ENCODE measurements around the gene GPR183. TPM values are rescaled to one million over a fixed set of nuclear protein-coding genes. Genes with fewer than 3 reads are reported as not detected.

GPR183 gene
- total and polyA plus RNA-seq, 10 of the 15 experiments (the other 5 are each of a cell fraction or from before 2014, with no cell fraction given) = 134 to 669 (median 225) TPM

DNA sequence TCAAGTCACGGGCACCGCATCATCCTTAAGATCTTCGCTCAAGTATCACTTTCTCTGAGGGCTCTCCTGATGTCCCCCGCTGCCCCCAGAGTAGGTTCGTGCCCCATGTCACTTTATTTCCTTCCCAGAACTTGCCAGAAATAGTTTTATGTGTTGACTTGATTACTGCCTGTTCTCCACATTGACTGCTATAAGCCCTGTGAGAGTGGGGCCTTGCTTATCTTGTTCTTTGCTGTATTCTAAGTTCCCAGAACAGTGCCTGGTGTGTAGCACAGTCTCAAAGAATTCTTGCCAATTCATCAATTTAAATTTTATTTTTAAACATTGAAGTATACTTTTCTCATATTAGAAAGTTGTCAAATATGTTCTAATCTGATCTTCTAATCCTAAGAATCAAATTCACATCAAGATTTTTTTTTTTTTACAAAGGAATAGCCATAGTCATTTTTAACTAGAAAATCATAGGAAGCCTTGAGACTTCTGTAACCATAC lies 32.1 kb upstream of the GPR183 start:
- DNase-seq (ENCODE audit: low read depth, low spot score) = no peak
- H2AFZ ChIP-seq (ENCODE audit: control insufficient read depth, low read depth, low read length) = no peak overlapping the region
- 0 out of 2 replicates have a peak, but pooled peaks cover 5% of the 10 kb centered on the region for H3K4me1 ChIP-seq (ENCODE audit: control insufficient read depth, insufficient read depth, low read length)
- H3K36me3 ChIP-seq (ENCODE audit: control insufficient read depth in 2 of 2, insufficient read depth in 2 of 2, low read length in 1 of 2) = peaks cover 0 to 2% of the 10 kb centered on the region in 2 experiments; a peak in 3 of 4 replicates
- no peak overlapping the region for H3K4me3 ChIP-seq
- WGBS (ENCODE audit: insufficient coverage, insufficient replicate concordance, low lambda C conversion rate, missing lambda C conversion rate) = 75% methylated on average over 5 of the region's 5 CpGs
- H3K9ac ChIP-seq (ENCODE audit: control insufficient read depth, insufficient read depth, low read length) = no peak overlapping the region
- CTCF ChIA-PET = interaction anchor here (1.6 kb wide), 1 partner anchor 70 kb away, joined by 6 read pairs; no protein-coding TSS in a partner anchor
- POLR2A ChIA-PET = interaction anchor here (1.3 kb wide), 2 partner anchors 9 to 12 kb away, joined by 3 to 5 read pairs; no protein-coding TSS in a partner anchor
- no peak for ATAC-seq
- no peaks in the 10 kb centered on the region for H3K79me2 ChIP-seq (ENCODE audit: control insufficient read depth, insufficient read depth, low read length)
- no peaks in the 10 kb centered on the region for H4K20me1 ChIP-seq (ENCODE audit: control insufficient read depth, insufficient read depth)
- SMC1A ChIA-PET (ENCODE audit: uncharacterized antibody, unreplicated experiment) = interaction anchor here (0.9 to 1.6 kb wide), 6 partner anchors 8 to 98 kb away, joined by 3 to 7 read pairs (median 3); no protein-coding TSS in a partner anchor
- no TSS peak for BruUV-seq (replicated peaks)
- in situ Hi-C loops (cut with MboI) (no loop called here), intact Hi-C loops (cut with micrococcal nuclease; ENCODE audit: unreplicated experiment) (no loop called here)
- TF ChIP-seq NR2F1 (conservative IDR thresholded peaks at IDR 0.05) (no peak), NFXL1 (IDR thresholded peaks at IDR 0.05; ENCODE audit: borderline replicate concordance) (no peak), NR2C1 (IDR thresholded peaks at IDR 0.05) (no peak), CEBPB (IDR thresholded peaks at IDR 0.05; ENCODE audit: borderline replicate concordance in 1 of 2, low read depth in 2 of 2, low read length in 2 of 2) (no peak)
- H3K27ac ChIP-seq (ENCODE audit: control insufficient read depth, insufficient read depth) = no peak overlapping the region
- FAIRE-seq = no peak
- H3K4me2 ChIP-seq (ENCODE audit: control insufficient read depth, insufficient read depth) = no peak overlapping the region
- H3K27me3 ChIP-seq (replicated peaks in 1 of 2; ENCODE audit: control insufficient read depth in 2 of 2, insufficient read depth in 2 of 2, low read length in 1 of 2) = no peaks in the 10 kb centered on the region
- H3K9me3 ChIP-seq (replicated peaks; ENCODE audit: control insufficient read depth, insufficient read depth, low read length) = no peaks in the 10 kb centered on the region
- RAD21 ChIA-PET (ENCODE audit: unreplicated experiment) = no interaction called here

DNA sequence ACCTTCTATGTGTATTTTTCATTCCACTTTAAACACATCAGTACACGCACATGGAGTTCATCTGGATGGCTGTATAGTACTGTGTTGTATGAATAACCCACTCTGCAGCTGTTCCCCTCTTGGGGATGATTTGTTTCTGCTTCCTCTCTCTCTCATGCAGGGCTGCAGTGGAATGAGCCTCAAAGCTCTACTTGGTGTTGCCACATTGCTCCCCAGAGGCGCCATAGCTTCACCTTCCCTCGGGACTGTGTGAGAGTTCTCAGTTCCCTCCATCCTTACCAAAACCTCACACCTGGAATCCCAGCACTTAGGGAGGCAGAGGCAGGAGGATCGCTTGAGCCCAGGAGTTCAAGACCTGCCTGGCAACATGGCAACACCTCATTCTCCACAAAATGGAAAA lies 28.4 kb upstream of the GPR183 start:
- Histone ChIP-seq H3K4me2 (ENCODE audit: control insufficient read depth, insufficient read depth) (peak overlapping the region; percentile 1; the same call in 1 of the 2 replicates), H3K9me3 (replicated peaks; ENCODE audit: control insufficient read depth, insufficient read depth, low read length) (no peaks in the 10 kb centered on the region), H2AFZ (ENCODE audit: control insufficient read depth, low read depth, low read length) (no peak overlapping the region), H3K27ac (ENCODE audit: control insufficient read depth, insufficient read depth) (no peak overlapping the region), H3K9ac (ENCODE audit: control insufficient read depth, insufficient read depth, low read length) (no peak overlapping the region), H3K27me3 (replicated peaks in 1 of 2; ENCODE audit: control insufficient read depth in 2 of 2, insufficient read depth in 2 of 2, low read length in 1 of 2) (no peaks in the 10 kb centered on the region), H3K4me3 (no peak overlapping the region), H3K4me1 (ENCODE audit: control insufficient read depth, insufficient read depth, low read length) (peaks cover 22% of the 10 kb centered on the region), H3K36me3 (ENCODE audit: control insufficient read depth in 2 of 2, insufficient read depth in 2 of 2, low read length in 1 of 2) (no peaks in the 10 kb centered on the region; a peak in 1 of 4 replicates), H3K79me2 (ENCODE audit: control insufficient read depth, insufficient read depth, low read length) (peaks cover 3% of the 10 kb centered on the region), H4K20me1 (ENCODE audit: control insufficient read depth, insufficient read depth) (no peaks in the 10 kb centered on the region)
- ChIA-PET SMC1A (ENCODE audit: uncharacterized antibody, unreplicated experiment) (interaction anchor here (1.3 to 8.6 kb wide), 19 partner anchors 8 to 100 kb away, joined by 3 to 118 read pairs (median 9); partner anchors contain the start of gene GPR183), CTCF (interaction anchor here (0.7 to 3.4 kb wide), 22 partner anchors 8 to 100 kb away, joined by 3 to 28 read pairs (median 6); partner anchors contain the start of gene GPR183), POLR2A (interaction anchor here (0.6 to 3.0 kb wide), 14 partner anchors 8 to 63 kb away, joined by 3 to 24 read pairs (median 4); partner anchors contain the start of gene GPR183), RAD21 (ENCODE audit: unreplicated experiment) (interaction anchor here (0.6 to 8.6 kb wide), 20 partner anchors 11 to 170 kb away, joined by 3 to 126 read pairs (median 6); partner anchors contain the start of gene GPR183)
- FAIRE-seq = peak; percentile 93
- WGBS (ENCODE audit: insufficient coverage, insufficient replicate concordance, low lambda C conversion rate, missing lambda C conversion rate) = 18% methylated on average over 4 of the region's 4 CpGs
- ATAC-seq = peak; percentile 80
- intact Hi-C loops (cut with micrococcal nuclease; ENCODE audit: unreplicated experiment) (no loop called here), in situ Hi-C loops (cut with MboI) (no loop called here)
- no TSS peak for BruUV-seq (replicated peaks)
- DNase-seq (ENCODE audit: low read depth, low spot score) = peak; percentile 78
- TF ChIP-seq NFYB (IDR thresholded peaks at IDR 0.05; ENCODE audit: insufficient read depth, low read depth, low read length) (no peak), ZBED1 (IDR thresholded peaks at IDR 0.05; ENCODE audit: borderline replicate concordance) (no peak), JUND (IDR thresholded peaks at IDR 0.05; ENCODE audit: low read depth, low read length) (no peak), NRF1 (conservative IDR thresholded peaks at IDR 0.05; ENCODE audit: low read depth, low read length) (no peak), RCOR1 (conservative IDR thresholded peaks at IDR 0.05; ENCODE audit: low read depth, low read length) (no peak), SIN3A (IDR thresholded peaks at IDR 0.05; ENCODE audit: low read depth, low read length) (no peak), TCF7 (IDR thresholded peaks at IDR 0.05; ENCODE audit: borderline replicate concordance) (no peak), RAD21 (IDR thresholded peaks at IDR 0.05; ENCODE audit: insufficient read depth, low read depth, low read length) (peak; percentile 46), POLR2AphosphoS5 (IDR thresholded peaks at IDR 0.05; ENCODE audit: low read length) (peak; percentile 49; the same call in 1 of the 2 replicates), SMAD1 (IDR thresholded peaks at IDR 0.05; ENCODE audit: low read depth, partially characterized antibody) (peak; percentile 44)
- TF ChIP-seq, protein P1, sequence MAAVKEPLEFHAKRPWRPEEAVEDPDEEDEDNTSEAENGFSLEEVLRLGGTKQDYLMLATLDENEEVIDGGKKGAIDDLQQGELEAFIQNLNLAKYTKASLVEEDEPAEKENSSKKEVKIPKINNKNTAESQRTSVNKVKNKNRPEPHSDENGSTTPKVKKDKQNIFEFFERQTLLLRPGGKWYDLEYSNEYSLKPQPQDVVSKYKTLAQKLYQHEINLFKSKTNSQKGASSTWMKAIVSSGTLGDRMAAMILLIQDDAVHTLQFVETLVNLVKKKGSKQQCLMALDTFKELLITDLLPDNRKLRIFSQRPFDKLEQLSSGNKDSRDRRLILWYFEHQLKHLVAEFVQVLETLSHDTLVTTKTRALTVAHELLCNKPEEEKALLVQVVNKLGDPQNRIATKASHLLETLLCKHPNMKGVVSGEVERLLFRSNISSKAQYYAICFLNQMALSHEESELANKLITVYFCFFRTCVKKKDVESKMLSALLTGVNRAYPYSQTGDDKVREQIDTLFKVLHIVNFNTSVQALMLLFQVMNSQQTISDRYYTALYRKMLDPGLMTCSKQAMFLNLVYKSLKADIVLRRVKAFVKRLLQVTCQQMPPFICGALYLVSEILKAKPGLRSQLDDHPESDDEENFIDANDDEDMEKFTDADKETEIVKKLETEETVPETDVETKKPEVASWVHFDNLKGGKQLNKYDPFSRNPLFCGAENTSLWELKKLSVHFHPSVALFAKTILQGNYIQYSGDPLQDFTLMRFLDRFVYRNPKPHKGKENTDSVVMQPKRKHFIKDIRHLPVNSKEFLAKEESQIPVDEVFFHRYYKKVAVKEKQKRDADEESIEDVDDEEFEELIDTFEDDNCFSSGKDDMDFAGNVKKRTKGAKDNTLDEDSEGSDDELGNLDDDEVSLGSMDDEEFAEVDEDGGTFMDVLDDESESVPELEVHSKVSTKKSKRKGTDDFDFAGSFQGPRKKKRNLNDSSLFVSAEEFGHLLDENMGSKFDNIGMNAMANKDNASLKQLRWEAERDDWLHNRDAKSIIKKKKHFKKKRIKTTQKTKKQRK (IDR thresholded peaks at IDR 0.05; ENCODE audit: low read depth, low read length) = no peak

All from GM12878 (cell line).